ENCODE results near the gene EIF5B. TPM values are rescaled to one million over a fixed set of nuclear protein-coding genes. Genes with fewer than 3 reads are reported as not detected.
A peak's percentile ranks its signal among the peaks of the same experiment; 100 is the strongest.
"Not testable (repeated sequence)": the region's sequence is repeated elsewhere in the genome, so short reads cannot be mapped to it uniquely, and the experiment has no call there.

Gene EIF5B
- 10 to 100 TPM; 32.0 to 44.8 (median 34.2) TPM for total RNA-seq
- total RNA-seq (2013) = 38.4 TPM
- total RNA-seq = 48.7 to 441 (median 86.6) reads per million in 29 experiments

GRCh38 chr2:99337113-99338028 lies at the start of gene EIF5B:
TSS of gene EIF5B (plus strand) at chr2:99337389. CDS start at chr2:99337555, 166 bp downstream.
- H3K27ac Mint-ChIP-seq = no peak within 1 kb of the TSS
- peak; percentile 71 to 81 (median 79) for ATAC-seq (replicated peaks in 1 of 4)
- peaks cover 44 to 49% (median 45%) of the 10 kb centered on the region in 3 donors for H3K4me1 Mint-ChIP-seq
- no peak within 1 kb of the TSS for H3K4me3 Mint-ChIP-seq
- no peaks in the 10 kb centered on the region for H3K9me3 Mint-ChIP-seq
- Histone ChIP-seq H3K27me3 (replicated peaks in 1 of 2; ENCODE audit: control insufficient read depth in 2 of 2, extremely low read depth in 1 of 2, insufficient read depth in 2 of 2, low read length in 1 of 2) (no peaks in the 10 kb centered on the region), H3K4me1 (ENCODE audit: control insufficient read depth in 1 of 2, extremely low read depth in 1 of 2, insufficient read depth in 2 of 2, low read length in 2 of 2) (peaks cover 17 to 19% of the 10 kb centered on the region in 2 experiments), H3K4me3 (ENCODE audit: control insufficient read depth in 1 of 2, extremely low read depth in 1 of 2, low read length in 1 of 2) (peak within 1 kb of the TSS; percentile 83 to 99), H3K27ac (ENCODE audit: low read length) (peak within 1 kb of the TSS; percentile 70), H3K36me3 (ENCODE audit: control insufficient read depth in 2 of 2, extremely low read depth in 1 of 2, insufficient read depth in 1 of 2, low read length in 1 of 2) (peaks cover 0 to 7% of the 10 kb centered on the region in 2 donors), H3K9me3 (no peaks in the 10 kb centered on the region)
- 0% methylated on average over 77 of the region's 87 CpGs for WGBS (ENCODE audit: insufficient coverage)
- H3K27me3 Mint-ChIP-seq = no peaks in the 10 kb centered on the region
- H3K36me3 Mint-ChIP-seq = peaks cover 7% of the 10 kb centered on the region
- ChIA-PET CTCF (interaction anchor here in 1 of 2 donors (0.7 to 2.2 kb wide), 3 partner anchors 157 to 616 kb away, joined by 3 to 10 read pairs (median 4); partner anchors contain the start of genes C2orf15, MITD1 and MRPL30), POLR2A (interaction anchor here in 1 of 2 donors (0.6 kb wide), 2 partner anchors 28 to 146 kb away, joined by 3 read pairs; no protein-coding TSS in a partner anchor)
- DNase-seq = peak; percentile 81 to 95 (median 86)

- no peaks in the 10 kb centered on the region for H3K27me3 ChIP-seq (replicated peaks in 1 of 2; ENCODE audit: control insufficient read depth in 2 of 2, extremely low read depth in 1 of 2, insufficient read depth in 2 of 2, low read length in 1 of 2)
- no peak for DNase-seq
- H3K27ac ChIP-seq (ENCODE audit: low read length) = no peak overlapping the region
- Mint-ChIP-seq H3K36me3 (peaks cover 34% of the 10 kb centered on the region), H3K27ac (no peak overlapping the region), H3K4me3 (no peak overlapping the region), H3K27me3 (no peaks in the 10 kb centered on the region), H3K4me1 (no peaks in the 10 kb centered on the region), H3K9me3 (no peaks in the 10 kb centered on the region)
- CTCF ChIA-PET = no interaction called here
- peaks cover 3 to 11% of the 10 kb centered on the region in 2 donors for H3K36me3 ChIP-seq (ENCODE audit: control insufficient read depth in 2 of 2, extremely low read depth in 1 of 2, insufficient read depth in 1 of 2, low read length in 1 of 2)
- no peaks in the 10 kb centered on the region for H3K9me3 ChIP-seq
- no peak overlapping the region for H3K4me3 ChIP-seq (ENCODE audit: control insufficient read depth in 1 of 2, extremely low read depth in 1 of 2, low read length in 1 of 2)
- H3K4me1 ChIP-seq (ENCODE audit: control insufficient read depth in 1 of 2, extremely low read depth in 1 of 2, insufficient read depth in 2 of 2, low read length in 2 of 2) = no peaks in the 10 kb centered on the region
- WGBS (ENCODE audit: insufficient coverage) = no CpG with 5 or more reads among the region's 2 CpGs
- ATAC-seq (replicated peaks in 1 of 4) = no peak
- POLR2A ChIA-PET = no interaction called here
These were observed 39.2 kb upstream of the EIF5B start for GRCh38 chr2:99297994-99298393.

GRCh38 chr2:99299580-99299979 lies 37.6 kb upstream of the EIF5B start:
- H3K27ac Mint-ChIP-seq = no peak overlapping the region
- Histone ChIP-seq H3K36me3 (ENCODE audit: control insufficient read depth in 2 of 2, extremely low read depth in 1 of 2, insufficient read depth in 1 of 2, low read length in 1 of 2) (peaks cover 3 to 11% of the 10 kb centered on the region in 2 donors), H3K27me3 (replicated peaks in 1 of 2; ENCODE audit: control insufficient read depth in 2 of 2, extremely low read depth in 1 of 2, insufficient read depth in 2 of 2, low read length in 1 of 2) (no peaks in the 10 kb centered on the region), H3K4me3 (ENCODE audit: control insufficient read depth in 1 of 2, extremely low read depth in 1 of 2, low read length in 1 of 2) (no peak overlapping the region), H3K27ac (ENCODE audit: low read length) (no peak overlapping the region), H3K9me3 (no peaks in the 10 kb centered on the region), H3K4me1 (ENCODE audit: control insufficient read depth in 1 of 2, extremely low read depth in 1 of 2, insufficient read depth in 2 of 2, low read length in 2 of 2) (no peaks in the 10 kb centered on the region)
- H3K27me3 Mint-ChIP-seq = no peaks in the 10 kb centered on the region
- peaks cover 43% of the 10 kb centered on the region for H3K36me3 Mint-ChIP-seq
- ATAC-seq (replicated peaks in 1 of 4) (no peak), DNase-seq (no peak)
- no peaks in the 10 kb centered on the region for H3K4me1 Mint-ChIP-seq
- H3K9me3 Mint-ChIP-seq = no peaks in the 10 kb centered on the region
- H3K4me3 Mint-ChIP-seq = no peak overlapping the region
- WGBS (ENCODE audit: insufficient coverage) = no CpG with 5 or more reads among the region's 7 CpGs
- POLR2A ChIA-PET = no interaction called here
- CTCF ChIA-PET = no interaction called here

- H3K4me1 ChIP-seq (ENCODE audit: control insufficient read depth in 1 of 2, extremely low read depth in 1 of 2, insufficient read depth in 2 of 2, low read length in 2 of 2); H3K27me3 ChIP-seq (replicated peaks in 1 of 2; ENCODE audit: control insufficient read depth in 2 of 2, extremely low read depth in 1 of 2, insufficient read depth in 2 of 2, low read length in 1 of 2); H3K27ac ChIP-seq (ENCODE audit: low read length); H3K4me3 ChIP-seq (ENCODE audit: control insufficient read depth in 1 of 2, extremely low read depth in 1 of 2, low read length in 1 of 2); POLR2A ChIA-PET; H3K27ac Mint-ChIP-seq; H3K27me3 Mint-ChIP-seq; H3K9me3 ChIP-seq; H3K4me3 Mint-ChIP-seq; ATAC-seq (replicated peaks in 1 of 4); H3K9me3 Mint-ChIP-seq; DNase-seq; H3K4me1 Mint-ChIP-seq; CTCF ChIA-PET: not testable (repeated sequence)
- peaks cover 5 to 13% of the 10 kb centered on the region in 2 donors for H3K36me3 ChIP-seq (ENCODE audit: control insufficient read depth in 2 of 2, extremely low read depth in 1 of 2, insufficient read depth in 1 of 2, low read length in 1 of 2)
- WGBS (ENCODE audit: insufficient coverage) = no CpG with 5 or more reads among the region's 2 CpGs
- peaks cover 42% of the 10 kb centered on the region for H3K36me3 Mint-ChIP-seq
These were observed 36.1 kb upstream of the EIF5B start, which contains the start of gene LYG1 for GRCh38 chr2:99301097-99301496. TSS of gene LYG1 (minus strand) at chr2:99301197. CDS start at chr2:99295670, 5,527 bp downstream.

GRCh38 chr2:99317161-99317872 lies 19.9 kb upstream of the EIF5B start:
- Mint-ChIP-seq H3K4me1 (peaks cover 0 to 5% (median 0%) of the 10 kb centered on the region in 3 donors), H3K4me3 (no peak overlapping the region), H3K27me3 (no peaks in the 10 kb centered on the region), H3K9me3 (peaks cover 6 to 7% (median 6%) of the 10 kb centered on the region in 3 donors), H3K36me3 (peaks cover 47% of the 10 kb centered on the region), H3K27ac (no peak overlapping the region)
- Histone ChIP-seq H3K4me1 (ENCODE audit: control insufficient read depth in 1 of 2, extremely low read depth in 1 of 2, insufficient read depth in 2 of 2, low read length in 2 of 2) (no peaks in the 10 kb centered on the region), H3K36me3 (ENCODE audit: control insufficient read depth in 2 of 2, extremely low read depth in 1 of 2, insufficient read depth in 1 of 2, low read length in 1 of 2) (peaks cover 11 to 44% of the 10 kb centered on the region in 2 donors), H3K27me3 (replicated peaks in 1 of 2; ENCODE audit: control insufficient read depth in 2 of 2, extremely low read depth in 1 of 2, insufficient read depth in 2 of 2, low read length in 1 of 2) (no peaks in the 10 kb centered on the region), H3K4me3 (ENCODE audit: control insufficient read depth in 1 of 2, extremely low read depth in 1 of 2, low read length in 1 of 2) (no peak overlapping the region), H3K27ac (ENCODE audit: low read length) (no peak overlapping the region), H3K9me3 (no peaks in the 10 kb centered on the region)
- ATAC-seq (replicated peaks in 1 of 4) (no peak), DNase-seq (no peak)
- ChIA-PET POLR2A (no interaction called here), CTCF (no interaction called here)
- WGBS (ENCODE audit: insufficient coverage) = 94% methylated on average over 5 of the region's 9 CpGs

- DNase-seq; H3K4me1 Mint-ChIP-seq; H3K9me3 ChIP-seq; H3K27ac ChIP-seq (ENCODE audit: low read length); ATAC-seq (replicated peaks in 1 of 4); H3K4me3 Mint-ChIP-seq; H3K27me3 ChIP-seq (replicated peaks in 1 of 2; ENCODE audit: control insufficient read depth in 2 of 2, extremely low read depth in 1 of 2, insufficient read depth in 2 of 2, low read length in 1 of 2); H3K27ac Mint-ChIP-seq; CTCF ChIA-PET; H3K27me3 Mint-ChIP-seq; H3K9me3 Mint-ChIP-seq; POLR2A ChIA-PET; H3K4me3 ChIP-seq (ENCODE audit: control insufficient read depth in 1 of 2, extremely low read depth in 1 of 2, low read length in 1 of 2); H3K4me1 ChIP-seq (ENCODE audit: control insufficient read depth in 1 of 2, extremely low read depth in 1 of 2, insufficient read depth in 2 of 2, low read length in 2 of 2): not testable (repeated sequence)
- 100% methylated on average over 7 of the region's 7 CpGs for WGBS (ENCODE audit: insufficient coverage)
- H3K36me3 ChIP-seq (ENCODE audit: control insufficient read depth in 2 of 2, extremely low read depth in 1 of 2, insufficient read depth in 1 of 2, low read length in 1 of 2) = peaks cover 11 to 49% of the 10 kb centered on the region in 2 donors
- H3K36me3 Mint-ChIP-seq = peaks cover 49% of the 10 kb centered on the region
These were observed 19.4 kb upstream of the EIF5B start for GRCh38 chr2:99317873-99318200.

Data from T-cell (primary cell).